Medulla oblongata (tissue), 1 donor: ENCODE measurements around the gene MAST4.
"Not testable (repeated sequence)": the region's sequence is repeated elsewhere in the genome, so short reads cannot be mapped to it uniquely, and the experiment has no call there.

Experiments used
- DNase-seq: peaks from one replicate; pipeline ENCODE4 v3.0.0-alpha.2; 2015; ENCODE audit errors: extremely low spot score

MAST4 gene

DNA sequence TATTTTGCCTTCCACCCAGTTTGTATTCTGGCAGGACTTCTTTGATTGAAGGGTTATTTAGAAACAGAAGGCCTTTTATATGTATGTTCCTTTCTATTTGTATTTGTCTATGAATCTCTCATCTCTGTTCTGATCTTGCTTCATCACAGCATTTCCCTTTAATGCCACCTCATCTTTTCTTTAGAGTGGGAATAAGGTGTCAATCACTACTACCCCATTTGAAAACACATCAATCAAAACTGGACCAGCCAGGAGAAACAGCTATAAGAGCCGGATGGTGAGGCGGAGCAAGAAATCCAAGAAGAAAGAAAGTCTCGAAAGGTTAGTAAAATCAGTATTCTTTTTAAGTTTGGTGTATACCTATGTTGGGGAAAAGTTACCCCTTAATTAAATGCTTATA lies 564.1 kb downstream of the MAST4 start:
- DNase-seq = no peak

DNA sequence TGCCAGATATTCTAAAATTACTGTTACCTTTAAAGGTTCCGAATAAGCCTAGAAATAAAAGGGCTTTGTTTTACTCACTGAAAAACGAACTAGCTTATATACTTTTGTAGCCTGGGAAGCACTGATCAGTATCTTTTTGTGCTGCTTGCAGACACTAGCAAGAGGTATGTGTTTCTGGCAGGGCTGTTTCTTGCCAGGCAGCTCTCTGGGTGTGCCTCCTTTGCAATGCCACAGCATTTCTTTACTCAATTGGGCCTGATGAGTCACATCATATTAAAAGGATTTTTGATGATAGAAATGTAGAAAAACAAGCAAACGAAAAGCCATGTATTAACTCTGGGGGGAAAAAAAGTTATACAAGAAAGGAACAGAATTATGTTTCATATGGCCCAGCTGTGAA lies 564.8 kb downstream of the MAST4 start:
- no peak for DNase-seq

DNA sequence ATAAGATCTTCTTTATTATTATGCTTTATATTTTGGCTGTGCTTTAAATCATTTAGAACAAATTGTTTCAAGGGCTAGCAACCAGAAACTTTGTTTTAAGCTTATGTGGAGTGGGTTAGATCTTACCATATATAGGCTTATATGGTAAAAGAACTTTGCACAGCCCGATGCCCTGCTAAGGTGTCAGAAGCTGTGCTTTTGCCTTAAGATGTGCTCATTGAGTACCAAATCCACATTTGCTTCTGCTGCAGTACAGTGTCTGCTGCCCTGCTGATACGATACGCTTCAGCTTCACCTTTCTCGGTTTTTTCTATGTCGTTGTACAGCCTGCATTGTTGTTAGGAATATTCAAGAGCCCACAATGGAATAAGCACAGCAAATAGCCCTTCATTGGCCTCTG lies 565.6 kb downstream of the MAST4 start:
- DNase-seq = no peak

DNA sequence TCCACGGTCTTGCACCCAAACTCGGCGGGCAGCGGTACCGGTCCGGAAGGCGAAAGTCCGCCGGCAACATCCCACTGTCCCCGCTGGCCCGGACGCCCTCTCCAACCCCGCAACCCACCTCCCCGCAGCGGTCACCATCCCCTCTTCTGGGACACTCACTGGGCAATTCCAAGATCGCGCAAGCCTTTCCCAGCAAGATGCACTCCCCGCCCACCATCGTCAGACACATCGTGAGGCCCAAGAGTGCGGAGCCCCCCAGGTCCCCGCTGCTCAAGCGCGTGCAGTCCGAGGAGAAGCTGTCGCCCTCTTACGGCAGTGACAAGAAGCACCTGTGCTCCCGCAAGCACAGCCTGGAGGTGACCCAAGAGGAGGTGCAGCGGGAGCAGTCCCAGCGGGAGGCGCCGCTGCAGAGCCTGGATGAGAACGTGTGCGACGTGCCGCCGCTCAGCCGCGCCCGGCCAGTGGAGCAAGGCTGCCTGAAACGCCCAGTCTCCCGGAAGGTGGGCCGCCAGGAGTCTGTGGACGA lies 567.1 kb downstream of the MAST4 start:
- no peak for DNase-seq

DNA sequence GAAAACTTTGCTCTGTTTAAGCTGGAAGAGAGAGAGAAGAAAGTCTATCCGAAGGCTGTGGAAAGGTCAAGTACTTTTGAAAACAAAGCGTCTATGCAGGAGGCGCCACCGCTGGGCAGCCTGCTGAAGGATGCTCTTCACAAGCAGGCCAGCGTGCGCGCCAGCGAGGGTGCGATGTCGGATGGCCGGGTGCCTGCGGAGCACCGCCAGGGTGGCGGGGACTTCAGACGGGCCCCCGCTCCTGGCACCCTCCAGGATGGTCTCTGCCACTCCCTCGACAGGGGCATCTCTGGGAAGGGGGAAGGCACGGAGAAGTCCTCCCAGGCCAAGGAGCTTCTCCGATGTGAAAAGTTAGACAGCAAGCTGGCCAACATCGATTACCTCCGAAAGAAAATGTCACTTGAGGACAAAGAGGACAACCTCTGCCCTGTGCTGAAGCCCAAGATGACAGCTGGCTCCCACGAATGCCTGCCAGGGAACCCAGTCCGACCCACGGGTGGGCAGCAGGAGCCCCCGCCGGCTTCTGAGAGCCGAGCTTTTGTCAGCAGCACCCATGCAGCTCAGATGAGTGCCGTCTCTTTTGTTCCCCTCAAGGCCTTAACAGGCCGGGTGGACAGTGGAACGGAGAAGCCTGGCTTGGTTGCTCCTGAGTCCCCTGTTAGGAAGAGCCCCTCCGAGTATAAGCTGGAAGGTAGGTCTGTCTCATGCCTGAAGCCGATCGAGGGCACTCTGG lies 567.8 kb downstream of the MAST4 start:
- DNase-seq = no peak

DNA sequence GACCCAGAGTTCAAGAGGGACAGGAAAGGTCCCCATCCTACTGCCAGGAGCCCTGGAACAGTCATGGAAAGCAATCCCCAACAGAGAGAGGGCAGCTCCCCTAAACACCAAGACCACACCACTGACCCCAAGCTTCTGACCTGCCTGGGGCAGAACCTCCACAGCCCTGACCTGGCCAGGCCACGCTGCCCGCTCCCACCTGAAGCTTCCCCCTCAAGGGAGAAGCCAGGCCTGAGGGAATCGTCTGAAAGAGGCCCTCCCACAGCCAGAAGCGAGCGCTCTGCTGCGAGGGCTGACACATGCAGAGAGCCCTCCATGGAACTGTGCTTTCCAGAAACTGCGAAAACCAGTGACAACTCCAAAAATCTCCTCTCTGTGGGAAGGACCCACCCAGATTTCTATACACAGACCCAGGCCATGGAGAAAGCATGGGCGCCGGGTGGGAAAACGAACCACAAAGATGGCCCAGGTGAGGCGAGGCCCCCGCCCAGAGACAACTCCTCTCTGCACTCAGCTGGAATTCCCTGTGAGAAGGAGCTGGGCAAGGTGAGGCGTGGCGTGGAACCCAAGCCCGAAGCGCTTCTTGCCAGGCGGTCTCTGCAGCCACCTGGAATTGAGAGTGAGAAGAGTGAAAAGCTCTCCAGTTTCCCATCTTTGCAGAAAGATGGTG lies 568.8 kb downstream of the MAST4 start:
- DNase-seq = no peak

DNA sequence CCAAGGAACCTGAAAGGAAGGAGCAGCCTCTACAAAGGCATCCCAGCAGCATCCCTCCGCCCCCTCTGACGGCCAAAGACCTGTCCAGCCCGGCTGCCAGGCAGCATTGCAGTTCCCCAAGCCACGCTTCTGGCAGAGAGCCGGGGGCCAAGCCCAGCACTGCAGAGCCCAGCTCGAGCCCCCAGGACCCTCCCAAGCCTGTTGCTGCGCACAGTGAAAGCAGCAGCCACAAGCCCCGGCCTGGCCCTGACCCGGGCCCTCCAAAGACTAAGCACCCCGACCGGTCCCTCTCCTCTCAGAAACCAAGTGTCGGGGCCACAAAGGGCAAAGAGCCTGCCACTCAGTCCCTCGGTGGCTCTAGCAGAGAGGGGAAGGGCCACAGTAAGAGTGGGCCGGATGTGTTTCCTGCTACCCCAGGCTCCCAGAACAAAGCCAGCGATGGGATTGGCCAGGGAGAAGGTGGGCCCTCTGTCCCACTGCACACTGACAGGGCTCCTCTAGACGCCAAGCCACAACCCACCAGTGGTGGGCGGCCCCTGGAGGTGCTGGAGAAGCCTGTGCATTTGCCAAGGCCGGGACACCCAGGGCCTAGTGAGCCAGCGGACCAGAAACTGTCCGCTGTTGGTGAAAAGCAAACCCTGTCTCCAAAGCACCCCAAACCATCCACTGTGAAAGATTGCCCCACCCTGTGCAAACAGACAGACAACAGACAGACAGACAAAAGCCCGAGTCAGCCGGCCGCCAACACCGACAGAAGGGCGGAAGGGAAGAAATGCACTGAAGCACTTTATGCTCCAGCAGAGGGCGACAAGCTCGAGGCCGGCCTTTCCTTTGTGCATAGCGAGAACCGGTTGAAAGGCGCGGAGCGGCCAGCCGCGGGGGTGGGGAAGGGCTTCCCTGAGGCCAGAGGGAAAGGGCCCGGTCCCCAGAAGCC lies 569.6 kb downstream of the MAST4 start:
- peak; percentile 94 for DNase-seq

DNA sequence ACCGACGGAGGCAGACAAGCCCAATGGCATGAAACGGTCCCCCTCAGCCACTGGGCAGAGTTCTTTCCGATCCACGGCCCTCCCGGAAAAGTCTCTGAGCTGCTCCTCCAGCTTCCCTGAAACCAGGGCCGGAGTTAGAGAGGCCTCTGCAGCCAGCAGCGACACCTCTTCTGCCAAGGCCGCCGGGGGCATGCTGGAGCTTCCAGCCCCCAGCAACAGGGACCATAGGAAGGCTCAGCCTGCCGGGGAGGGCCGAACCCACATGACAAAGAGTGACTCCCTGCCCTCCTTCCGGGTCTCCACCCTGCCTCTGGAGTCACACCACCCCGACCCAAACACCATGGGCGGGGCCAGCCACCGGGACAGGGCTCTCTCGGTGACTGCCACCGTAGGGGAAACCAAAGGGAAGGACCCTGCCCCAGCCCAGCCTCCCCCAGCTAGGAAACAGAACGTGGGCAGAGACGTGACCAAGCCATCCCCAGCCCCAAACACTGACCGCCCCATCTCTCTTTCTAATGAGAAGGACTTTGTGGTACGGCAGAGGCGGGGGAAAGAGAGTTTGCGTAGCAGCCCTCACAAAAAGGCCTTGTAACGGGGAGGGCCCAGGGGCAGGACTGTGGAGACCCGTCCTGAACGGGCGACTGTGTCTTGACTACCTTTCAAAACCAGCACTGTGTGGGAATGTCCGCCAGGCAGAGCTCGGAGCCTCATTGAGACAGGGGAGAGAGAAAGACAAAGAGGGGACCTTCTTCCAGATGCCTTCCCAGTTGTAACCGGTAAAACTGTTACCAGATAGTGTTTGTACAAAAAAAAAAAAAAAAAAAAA lies 570.5 kb downstream of the MAST4 start:
- DNase-seq = peak; percentile 41

DNA sequence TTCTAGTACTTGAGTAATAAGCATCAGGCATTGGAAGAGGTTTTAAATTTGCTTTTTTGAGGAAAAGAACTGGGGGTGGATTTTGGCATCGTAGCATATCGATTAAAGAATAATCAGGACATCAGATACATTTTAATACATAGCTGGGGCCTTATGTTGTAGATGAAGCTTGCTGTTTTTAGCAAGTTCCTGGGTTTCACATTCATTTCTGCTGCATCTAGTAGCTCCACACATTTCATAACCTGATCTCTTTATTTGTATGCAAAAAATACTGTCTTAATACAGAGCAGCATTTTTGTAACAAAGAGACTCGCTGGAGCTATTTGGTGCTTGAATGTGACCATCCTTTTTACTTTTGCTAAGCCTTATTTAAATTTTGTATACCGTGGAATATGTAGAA lies 571.9 kb downstream of the MAST4 start:
- DNase-seq = no peak

DNA sequence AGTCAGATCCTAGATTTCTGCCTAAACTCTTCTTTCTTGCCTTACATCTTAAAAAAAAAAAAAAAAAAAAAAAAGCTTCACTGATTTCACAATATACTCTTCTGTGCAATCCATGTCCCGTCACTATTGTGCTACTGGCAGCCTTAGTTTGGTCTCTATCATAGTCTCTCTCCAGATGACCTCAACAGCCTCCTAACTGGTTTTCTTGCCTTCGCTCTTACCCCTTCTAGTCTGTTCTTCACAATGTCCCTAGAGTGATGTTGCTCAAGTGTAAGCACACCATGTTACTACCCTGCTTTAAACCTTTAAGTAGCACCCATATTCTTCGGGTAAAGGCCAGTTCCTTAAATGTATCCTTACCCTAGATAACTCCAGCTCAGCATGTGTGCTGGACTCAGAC lies 574.6 kb downstream of the MAST4 start:
- no peak for DNase-seq

DNA sequence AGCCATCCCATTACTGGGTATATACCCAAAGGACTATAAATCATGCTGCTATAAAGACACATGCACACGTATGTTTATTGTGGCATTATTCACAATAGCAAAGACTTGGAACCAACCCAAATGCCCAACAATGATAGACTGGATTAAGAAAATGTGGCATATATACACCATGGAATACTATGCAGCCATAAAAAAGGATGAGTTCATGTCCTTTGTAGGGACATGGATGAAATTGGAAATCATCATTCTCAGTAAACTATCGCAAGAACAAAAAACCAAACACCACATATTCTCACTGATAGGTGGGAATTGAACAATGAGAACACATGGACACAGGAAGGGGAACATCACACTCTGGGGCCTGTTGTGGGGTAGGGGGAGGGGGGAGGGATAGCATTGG lies 577.2 kb downstream of the MAST4 start:
- DNase-seq = not testable (repeated sequence)

DNA sequence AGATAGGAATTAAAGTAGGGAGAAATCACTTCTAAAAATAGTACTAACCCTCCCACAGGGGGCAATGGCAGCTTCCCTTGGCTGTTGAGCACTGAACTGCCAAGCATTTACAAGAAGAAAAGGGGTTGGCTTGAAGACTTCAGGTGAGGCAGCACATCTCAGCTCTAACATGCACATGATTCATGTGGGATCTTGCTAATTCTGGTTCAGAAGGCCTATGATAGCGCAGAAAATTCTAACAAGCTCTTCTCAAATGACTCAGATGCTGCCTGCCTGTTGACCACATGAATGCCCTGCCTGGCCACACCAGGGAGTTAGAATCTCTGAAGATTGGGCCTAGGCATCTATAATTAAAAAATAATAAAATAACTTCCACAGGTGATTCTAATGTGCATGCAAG lies 577.8 kb downstream of the MAST4 start:
- DNase-seq = no peak

DNA sequence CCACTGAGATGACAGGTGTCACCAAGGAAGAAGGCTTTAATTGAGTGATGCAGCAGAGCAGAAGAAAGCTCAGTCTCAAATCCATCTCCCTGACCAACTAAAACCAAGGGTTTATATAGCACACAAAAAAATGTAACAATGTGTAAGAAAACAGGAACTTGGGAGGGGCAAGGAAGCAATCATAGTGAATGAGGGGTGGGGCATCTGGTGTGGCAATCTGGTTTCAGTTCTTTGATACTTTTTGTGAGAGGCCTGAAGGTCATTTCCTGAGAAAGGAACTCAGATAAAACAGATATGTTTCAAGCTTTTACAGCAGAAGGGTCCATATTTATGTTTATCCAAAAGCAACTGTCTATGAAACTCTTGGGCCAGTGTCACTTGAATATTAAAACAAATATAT lies 580.7 kb downstream of the MAST4 start:
- no peak for DNase-seq

DNA sequence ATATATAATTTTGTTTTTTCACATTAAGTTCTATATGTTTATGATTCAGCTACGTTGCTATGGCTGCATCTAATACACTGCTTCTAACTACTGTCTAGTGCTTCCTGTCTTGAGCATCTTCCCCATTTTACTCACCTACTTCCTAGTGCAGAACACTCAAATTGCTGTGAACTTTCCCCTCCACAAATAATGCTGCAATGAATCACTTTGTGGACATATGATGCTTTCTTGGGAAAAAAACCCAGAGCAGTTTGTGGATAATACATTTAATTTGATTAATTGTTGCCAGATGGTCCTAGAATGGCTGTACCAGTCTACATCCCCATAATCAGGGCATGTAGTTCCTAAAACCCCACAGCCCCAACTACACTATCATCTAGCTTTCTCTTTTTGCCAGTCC lies 581.9 kb downstream of the MAST4 start:
- DNase-seq = no peak

DNA sequence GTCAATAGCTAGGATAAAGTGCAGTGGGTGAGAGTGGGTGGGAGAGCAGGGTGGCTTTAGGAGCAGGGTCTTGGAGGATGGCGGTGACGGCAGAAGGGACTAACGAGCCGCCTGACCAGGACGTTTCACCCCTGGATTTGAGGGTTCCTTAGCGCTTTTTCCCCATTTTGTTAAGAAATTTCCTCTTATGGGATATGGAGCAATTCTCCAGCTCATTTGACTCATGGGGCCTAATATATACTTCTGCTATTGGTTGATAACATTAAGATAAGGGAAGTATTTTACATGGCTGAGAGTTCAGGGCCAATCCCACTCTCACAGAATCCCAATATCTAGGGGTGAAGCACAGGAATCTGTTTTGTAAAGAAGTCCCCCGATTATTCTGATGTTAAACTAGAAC lies 582.8 kb downstream of the MAST4 start:
- DNase-seq = no peak

DNA sequence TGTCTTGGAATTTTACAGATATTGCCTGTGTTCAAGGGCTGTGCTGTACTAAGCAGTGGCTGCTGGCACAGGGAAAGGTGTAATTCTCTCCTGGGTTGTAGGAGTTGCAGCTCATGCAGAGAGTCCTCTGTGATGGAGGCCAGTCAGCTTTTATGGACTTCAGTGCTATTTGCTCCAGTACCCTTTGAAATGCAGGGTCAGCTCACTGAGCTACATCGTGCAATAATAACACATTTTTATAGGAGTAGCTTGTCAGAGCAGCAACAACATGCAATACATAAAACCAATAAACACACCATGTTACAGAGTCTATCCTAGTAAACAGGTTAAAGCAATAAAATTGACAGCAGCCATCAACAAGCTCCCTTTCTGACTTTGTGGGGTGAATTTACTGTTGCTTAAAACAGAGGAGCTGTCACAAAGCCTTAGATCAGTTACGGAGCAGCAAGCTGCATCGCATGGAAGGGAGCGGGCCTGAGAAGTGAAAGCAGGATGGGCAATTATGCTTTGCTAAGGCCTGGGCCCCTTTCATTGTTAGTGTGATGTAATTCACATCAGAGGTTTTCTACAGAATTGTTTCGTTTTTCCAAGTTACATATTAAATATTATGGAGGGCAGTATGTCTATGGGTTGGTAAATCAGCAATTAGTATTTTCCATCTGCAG lies 583.6 kb downstream of the MAST4 start:
- DNase-seq = no peak

DNA sequence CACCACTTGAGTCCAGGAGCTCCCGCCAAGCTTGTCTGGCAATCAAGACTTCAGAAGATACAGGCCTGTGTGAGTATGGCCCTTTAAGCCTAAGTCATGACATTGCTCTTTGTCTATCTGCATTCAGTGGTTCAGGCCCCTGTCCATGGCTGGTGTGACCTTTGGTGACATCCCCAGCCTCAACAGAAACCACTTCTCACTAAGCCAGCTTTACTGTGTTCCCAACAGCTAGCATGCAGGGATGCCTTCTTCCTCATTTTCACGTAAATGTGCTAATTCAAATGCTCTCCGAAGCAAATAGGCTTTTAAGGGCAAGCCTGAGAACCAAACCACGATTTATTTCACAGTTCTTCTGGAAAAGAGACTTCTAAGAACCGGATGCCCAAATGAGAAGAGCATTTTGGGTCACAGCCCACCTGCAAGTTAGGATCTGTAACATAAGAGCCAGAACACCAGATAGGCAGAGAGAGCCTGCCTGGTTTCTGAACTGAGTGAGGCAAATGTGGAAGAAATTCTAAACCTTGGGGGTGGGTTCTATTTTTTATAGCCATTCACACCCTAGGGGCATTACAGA lies 585.5 kb downstream of the MAST4 start:
- DNase-seq = peak; percentile 48

DNA sequence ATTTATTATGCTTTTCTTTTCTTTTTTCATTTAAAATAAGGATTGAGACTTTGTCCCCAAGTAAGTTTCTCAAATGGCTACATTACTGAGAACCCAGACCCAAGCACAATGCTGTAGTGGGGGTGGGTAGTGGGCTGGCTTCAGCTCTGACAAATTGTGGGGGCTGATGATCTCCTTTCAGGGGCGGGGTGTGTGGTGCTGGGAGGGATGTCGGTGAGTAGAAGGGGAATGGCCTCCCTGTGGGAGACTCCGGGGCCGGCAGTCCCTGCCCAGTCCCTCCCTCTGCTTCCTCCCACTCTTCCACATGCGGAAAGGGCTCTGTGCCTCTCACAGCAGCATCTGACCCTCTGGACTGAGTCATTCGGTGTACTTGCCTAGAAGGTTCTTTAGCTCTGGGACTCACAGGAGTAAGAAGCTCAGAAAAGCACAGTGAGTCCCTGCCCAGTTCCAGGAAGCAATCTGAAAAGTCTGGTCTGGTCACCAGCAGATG lies 586.2 kb downstream of the MAST4 start:
- DNase-seq = peak; percentile 69

DNA sequence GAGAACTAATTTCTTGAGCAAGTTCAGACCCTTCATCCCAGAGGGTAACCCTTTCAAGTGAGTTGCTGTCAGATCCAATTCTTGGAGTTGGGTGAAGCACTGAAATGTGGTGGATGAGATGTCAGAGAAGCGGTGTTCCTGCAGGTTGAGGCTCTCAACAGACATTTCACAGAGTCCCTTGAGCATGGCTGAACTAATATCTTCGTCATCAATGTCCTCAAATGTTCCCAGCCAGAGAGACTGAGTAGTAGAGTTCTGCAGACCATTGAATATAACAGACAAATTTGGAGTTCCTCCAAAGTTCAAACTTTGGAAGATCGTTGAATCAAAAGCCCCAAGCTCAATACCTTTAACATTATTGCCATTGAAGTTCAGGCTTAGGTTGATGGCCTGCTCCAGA lies 587.7 kb downstream of the MAST4 start:
- no peak for DNase-seq

DNA sequence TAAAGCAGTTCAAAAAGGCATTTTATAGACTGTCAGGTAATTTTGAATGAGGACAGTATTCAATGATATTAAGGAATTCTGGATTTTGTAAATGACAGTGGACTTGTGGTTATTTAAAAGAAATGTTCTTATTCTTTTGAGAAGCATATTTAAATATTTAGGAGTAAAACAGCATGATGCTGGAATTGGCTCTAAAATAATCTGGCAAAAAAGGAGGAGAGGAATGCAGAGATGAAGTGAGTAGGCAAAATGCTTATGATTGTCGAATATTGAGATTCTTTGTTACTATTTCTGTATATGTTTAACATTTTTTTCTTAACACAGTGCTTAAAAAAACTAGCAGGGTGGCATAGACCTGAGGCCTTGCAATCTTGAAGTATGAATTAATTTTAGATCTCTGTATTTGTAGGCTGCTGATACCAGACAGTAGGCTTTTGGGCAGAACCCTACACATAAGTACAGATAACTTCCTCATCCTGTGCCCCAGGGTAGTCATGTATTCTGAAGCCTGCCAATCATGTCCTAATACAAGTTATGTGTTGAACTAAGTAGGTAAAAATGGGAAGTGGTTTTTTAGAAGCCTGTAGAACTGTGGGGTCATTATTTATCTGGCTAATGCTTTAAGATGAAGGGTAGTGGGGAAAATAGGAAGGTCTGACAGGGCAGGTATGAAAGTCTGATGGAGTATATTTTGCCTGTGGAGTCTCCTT lies 591.0 kb downstream of the MAST4 start:
- peak; percentile 39 for DNase-seq
